Activated CD4-positive, alpha-beta T cell treated with anti-CD3 and anti-CD28 coated beads for 24 hours (primary cell): Measurements from ENCODE around the gene RERE.
"Not testable (repeated sequence)": the region's sequence is repeated elsewhere in the genome, so short reads cannot be mapped to it uniquely, and the experiment has no call there.

Source experiments
- DNase-seq, 2 donors: peaks; one replicate each; pipeline ENCODE4 v3.0.0-alpha.2; 2020; ENCODE audit warnings: low read depth in 2 of 2

The RERE gene

DNA sequence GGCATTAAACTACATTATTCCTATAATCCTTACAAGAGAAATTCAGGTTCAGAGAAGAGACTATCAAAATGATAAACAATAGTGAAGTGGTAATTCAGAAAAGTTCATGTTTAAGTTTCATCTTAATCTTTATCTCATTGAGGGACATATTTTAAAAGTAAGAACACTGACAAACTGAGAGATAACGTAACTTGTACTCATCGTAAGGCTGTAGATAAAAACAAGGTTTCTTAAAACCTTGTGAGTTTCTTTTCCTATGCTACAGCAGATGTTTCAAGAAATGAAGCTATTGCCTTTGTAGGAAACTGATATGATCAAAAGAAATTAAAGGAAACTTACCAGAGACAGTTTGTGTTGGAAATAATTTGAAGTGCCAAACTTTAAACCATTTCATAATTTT, 65.0 kb downstream of the RERE start:
- DNase-seq: no peak

DNA sequence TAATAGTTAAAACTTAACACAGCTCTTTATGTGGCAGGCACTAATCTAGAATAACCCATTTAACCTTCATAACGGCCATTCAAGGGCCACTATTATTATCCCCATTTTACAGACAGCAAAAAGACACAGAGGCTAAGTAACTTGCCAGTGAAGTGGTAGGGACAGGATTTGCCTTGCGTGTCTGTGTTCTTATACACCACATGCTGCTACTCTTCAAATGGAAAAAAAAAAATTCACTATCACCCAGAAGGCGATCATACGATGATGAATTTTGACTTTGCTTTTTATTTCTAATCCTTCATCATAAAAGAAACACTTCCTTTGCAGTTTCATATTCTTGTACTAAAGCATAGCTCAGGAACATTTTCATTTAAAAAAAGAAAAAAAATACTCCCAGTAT, 65.5 kb downstream of the RERE start:
- no peak for DNase-seq

DNA sequence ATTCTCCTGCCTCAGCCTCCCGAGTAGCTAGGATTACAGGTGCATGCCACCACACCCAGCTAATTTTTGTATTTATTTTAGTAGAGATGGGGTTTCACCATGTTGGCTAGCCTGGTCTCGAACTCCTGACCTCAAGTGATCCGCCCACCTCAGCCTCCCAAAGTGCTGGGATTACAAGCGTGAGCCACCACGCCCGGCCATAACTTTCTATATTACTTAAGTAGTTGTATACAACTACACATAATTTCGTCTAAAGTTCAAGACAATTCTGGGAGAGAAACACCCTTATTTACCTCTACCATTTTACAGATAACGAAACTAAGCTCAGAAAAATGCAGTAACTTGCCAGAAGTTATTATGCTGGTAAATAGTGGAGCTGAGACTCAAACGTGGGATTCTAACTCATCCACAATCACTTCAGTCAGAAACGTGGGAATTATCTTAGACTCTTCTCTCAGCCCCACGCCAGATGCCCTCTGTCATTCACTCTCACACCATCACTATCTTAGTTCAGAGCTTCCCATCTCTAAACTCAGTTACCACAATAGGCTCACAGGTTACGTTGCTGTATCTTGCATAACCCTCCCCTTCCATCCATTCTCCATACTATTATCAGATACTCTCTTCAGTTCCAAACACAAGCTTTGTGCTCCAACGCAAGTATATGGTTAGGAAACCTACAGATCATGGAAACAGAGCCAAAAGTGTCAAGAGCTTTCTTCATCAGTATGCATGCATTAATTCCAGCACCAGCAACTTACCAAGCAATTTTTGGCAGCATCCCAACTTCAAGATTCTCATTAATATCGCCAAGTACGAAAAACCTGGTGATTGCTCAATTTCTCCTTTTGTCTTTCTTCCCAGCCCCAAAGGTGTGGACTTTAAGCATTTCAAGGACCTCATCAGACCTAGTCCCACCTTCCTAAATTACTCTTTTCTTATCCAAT, 69.3 kb downstream of the RERE start:
- no peak for DNase-seq

DNA sequence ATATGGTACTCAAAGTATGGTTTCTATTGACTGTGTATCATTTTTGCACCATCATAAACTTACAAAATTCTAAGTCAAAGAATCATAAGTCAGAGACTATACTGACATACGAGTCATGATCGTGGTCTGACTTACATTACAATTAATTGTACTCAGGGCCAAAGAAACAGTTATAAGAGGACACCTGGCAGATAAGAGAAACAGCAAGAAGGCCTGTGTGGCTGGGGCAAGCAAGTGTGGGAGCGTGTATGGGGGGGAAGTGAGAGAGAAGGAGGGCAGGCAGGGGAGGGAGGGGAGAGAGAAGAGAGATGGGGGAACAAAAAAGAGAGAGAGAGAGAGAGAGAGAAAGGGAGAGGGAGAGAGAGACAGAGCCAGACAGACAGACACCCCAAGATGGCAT, 70.9 kb downstream of the RERE start:
- DNase-seq: no peak

DNA sequence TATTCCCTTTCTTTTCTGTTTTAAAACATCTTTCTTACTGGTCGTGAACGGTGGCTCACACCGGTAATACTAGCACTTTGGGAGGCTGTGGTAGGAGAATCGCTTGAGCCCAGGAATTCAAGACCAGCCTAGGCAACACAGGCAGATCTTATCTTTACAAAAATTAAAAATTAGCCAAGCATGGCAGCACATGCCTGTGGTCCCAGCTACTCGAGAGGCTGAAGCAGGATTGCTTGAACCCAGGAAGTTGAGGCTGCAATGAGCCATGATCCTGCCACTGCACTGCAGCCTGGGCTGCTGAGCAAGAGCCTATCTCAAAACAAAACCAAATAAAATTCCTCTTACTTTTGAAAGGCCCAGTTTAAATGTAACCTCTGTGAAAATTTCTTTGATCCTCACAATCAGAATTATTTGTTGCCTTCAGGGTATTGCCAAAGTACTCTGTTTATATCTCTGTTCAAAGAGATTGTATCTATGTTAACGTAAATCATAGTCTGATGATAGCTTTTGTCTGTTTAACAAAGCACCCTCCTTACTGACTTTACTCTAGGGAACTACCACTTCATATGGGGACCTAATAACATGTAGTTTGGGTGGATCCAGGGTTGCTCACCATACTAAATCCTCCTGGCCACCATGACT, 71.6 kb downstream of the RERE start:
- DNase-seq: no peak

DNA sequence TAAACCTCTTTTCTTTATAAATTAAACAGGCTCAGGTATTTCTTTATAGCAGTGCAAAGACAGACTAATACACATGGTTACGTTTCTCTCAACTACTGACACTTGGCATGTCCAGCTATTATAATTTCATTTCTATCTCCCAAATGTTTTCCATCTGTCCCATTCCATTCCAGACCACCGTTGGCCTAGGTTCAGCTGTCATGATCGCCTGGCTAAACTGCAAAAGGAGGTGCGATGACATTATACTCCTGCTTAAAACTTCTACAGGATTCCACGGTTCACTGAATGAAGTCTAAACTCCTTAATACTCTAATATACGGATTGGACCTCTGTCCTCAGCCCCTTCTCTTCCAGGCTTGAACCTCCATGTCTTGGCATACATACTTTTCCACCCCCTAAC, 72.1 kb downstream of the RERE start:
- no peak for DNase-seq

DNA sequence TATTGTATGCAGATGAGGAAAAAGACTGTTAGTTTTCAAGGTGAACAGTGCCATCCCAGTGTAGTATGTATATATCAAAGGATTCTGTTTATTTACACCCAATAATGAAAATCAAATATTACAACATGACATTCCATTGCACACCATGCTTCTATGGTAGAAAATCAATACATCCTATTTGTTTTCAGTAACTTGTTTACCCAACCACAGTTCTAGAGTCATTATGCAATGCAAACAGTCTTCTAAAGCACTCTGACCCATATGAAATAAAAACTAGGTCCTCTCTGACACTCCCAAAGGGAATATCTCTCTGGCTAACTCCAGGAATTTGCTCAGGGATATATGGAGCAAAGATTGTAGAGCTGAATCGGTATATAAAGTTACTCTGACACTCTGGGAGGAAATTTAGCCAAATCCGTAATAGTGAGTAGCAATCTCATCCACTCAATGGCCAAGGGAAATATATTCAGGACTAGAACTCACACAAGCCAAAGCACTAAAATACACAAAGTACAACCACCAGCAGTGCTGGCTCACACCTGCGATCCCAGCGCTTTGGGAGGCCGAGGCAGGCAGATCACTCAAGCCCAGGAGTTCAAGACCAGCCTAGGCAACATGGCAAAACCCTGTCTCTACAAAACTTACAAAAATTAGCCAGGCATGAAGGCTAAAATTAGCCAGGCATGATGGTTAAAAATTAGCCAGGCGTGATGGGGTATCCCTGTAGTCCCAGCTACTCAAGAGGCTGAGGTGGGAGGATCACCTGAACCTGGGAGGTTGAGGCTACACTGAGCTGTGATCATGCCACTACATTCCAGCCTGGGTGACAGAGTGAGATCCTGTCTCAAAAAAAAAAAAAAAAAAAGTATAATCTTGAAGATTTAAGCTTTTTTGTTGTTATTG, 75.2 kb downstream of the RERE start:
- DNase-seq: no peak

DNA sequence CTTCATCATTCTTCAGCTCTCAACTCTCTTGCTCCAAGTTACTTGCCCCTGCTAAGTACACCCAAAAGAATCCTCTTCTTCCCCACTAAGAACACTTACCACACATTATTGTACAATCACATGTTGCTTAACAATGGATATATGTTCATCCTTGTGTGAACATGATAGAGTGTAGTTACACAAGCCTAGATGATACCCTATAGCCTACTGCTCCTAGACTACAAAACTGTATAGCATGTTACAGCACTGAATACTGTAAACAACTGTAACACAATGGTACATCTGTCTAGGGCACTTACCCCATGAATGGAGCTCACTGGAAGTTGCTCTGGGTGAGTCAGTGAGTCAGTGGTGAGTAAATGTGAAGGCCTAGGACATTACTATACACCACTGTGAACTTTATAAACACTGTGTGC, 77.4 kb downstream of the RERE start:
- DNase-seq: no peak

DNA sequence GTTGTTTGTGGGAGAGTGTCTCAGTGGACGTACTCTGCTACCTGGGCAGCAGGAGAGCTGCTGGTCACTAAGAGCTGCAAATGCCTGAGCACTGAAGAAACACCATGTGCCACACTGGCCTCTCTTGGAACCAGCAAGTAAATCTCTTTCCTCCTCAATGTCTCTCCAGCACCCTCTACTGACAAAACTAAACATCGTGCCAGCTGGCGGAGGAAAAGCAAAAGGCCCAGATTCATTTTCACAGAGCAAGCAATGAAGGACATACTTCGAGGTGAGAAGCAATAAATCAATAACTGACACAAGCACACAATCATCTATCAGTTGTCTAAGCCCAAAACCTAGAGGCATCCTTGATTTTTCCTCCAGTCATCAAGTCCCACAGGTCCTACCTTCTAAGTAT, 78.1 kb downstream of the RERE start:
- no peak for DNase-seq

DNA sequence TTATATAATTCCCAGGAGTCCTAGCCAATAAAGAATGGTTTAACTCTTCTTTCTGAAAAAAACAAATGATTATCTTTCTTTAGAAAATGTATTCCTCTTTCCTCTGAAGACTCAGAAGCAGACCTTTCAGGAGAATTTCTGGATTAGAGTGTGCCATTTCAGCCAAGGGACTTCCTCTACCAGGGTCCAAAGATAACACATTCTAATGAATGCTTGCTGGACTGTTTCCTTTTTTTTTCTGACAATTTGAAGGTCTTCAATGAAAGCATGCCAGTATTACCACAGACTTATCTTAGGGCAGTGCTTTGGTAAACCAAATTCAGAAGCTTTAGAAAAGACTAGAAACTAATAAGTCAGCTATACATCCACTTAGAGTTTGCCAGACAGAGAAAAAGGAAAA, 80.5 kb downstream of the RERE start:
- DNase-seq: no peak

DNA sequence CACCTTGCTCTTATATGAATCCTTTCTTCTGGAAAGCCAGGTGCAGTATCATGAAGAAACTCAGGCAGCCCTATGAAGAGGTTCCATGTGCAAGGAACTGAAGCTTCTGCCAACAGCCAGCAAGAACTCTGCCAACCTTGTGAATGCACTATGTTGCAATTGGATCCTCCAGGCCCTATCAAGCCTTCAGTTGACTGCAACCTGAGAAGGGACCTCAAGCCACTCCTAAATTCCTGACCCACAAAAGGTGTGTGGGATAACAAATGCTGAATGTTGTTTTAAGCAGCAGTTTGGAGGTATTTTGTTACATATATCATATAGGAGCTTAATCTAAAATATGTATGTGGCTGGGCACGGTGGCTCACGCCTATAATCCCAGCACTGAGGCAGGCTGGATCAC, 84.0 kb downstream of the RERE start:
- DNase-seq: no peak

DNA sequence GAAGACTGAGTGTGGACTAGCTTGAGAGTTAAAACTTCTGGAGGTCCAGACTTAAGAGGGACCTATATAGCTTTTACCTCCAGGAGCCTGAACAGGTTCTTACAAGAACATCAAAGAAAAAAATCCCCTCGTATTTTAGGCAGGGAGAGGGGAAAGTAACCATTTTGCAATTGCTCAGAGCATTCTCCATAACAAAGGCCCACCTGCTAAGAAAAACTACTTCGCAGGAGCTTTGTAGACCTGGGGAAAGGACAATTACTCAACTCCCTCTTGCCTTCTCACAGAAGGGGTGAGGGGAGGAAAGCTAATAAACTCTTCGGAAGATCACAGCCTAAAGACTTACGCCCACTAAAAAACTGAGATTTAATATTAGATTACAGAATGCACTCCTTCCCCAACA, 86.3 kb downstream of the RERE start:
- DNase-seq: no peak

DNA sequence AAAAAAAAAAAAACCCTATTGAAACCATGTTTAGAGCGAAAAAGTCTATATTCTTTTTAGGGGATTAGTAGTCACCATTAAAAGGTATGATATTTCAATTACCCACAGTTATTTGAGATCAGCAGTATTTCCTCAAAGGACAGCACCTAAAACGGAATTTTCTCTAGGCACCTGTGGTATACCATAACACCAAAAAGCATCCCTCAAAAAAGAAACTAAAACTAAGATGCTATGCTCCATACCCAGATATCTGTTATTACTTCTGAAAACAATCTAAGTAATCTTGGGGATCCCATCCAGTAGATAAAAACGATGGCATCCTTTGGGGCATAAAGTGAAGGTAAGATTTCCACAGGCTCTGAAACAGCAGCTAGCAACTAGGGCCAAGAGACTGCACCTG, 89.0 kb downstream of the RERE start:
- DNase-seq: no peak

DNA sequence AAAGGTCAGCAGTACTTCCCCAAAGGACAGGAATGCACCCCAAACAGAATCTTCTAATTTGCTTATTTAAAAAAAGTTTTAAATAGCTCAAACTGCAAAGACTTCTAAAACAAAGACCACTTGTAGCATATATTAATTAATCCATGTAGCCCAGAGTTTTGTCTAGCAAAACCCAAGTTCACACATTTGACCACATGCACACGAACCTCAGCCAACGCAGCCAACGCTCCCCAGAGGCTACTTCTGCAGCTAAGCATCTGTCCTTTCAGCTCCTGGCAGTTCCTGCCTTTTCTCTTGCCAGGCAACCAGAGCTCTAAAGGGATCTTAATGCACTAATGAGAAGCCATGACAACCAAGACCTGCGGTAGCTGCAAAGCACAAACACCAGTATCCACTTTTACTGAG, 89.6 kb downstream of the RERE start:
- DNase-seq: no peak

DNA sequence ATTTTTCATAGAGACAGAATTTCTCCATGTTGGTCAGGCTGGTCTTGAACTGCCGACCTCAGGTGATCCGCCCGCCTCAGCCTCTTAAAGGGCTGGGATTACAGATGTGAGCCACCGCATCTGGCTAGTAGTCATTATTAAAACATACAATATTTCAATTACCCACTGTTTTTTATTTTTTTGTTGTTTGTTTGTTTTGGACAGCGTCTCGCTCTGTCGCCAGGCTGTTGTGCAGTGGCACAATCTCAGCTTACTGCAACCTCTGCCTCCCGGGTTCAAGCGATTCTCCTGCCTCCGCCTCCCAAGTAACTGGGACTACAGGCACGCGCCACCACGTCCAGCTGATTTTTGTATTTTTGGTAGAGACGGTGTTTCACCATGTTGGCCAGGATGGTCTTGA, 90.1 kb downstream of the RERE start:
- DNase-seq: not testable (repeated sequence)

DNA sequence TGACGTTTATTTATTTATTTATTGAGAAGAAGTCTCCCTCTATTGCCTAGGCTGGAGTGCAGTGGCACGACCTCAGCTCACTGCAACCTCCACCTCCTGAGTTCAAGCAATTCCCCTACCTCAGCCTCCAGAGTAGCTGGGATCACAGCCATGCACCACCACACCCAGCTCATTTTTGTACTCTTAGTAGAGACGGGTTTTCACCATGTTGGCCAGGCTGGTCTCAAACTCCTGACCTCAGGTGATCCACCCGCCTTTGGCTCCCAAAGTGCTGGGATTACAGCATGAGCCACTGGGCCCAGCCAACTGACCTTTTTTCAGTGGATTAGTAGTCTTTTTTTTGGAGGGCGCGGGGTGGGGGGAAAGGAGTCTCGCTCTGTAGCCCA, 90.6 kb downstream of the RERE start:
- DNase-seq: not testable (repeated sequence)

DNA sequence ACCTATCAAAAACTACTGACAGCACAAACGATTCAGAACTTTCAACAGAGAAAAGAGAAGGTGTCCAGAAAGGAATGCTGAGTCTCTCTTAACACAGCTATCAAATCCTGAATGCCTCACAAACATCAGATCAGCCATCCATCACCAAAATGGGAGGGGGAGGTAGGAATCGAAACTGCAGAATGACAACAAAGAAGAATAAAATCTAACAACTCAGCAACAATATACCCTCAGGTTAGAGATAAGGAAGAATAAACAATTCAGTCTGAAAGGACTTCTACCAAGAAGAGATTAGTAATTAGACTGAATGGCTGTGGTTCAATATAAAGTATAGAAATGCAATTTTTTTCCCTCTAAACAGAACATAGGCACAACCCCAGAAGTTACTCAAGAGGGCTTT, 94.4 kb downstream of the RERE start:
- DNase-seq: no peak

DNA sequence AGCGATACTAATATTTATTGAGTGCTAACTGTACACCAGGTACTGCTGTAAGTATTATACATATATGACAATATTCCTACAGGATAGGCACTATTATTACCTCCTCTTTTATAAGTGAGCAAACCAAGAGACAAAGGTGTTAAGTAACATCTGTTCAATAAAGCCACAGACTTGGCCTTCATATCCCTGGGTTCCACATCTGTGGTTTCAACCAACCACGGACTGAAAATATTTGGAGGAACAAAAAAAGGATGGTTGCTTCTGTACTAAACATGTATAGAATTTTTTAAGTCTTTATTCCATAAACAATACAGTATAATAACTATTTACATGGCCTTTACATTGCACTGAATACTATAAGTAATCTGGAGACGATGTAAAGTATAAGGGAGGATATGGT, 95.1 kb downstream of the RERE start:
- DNase-seq: no peak

DNA sequence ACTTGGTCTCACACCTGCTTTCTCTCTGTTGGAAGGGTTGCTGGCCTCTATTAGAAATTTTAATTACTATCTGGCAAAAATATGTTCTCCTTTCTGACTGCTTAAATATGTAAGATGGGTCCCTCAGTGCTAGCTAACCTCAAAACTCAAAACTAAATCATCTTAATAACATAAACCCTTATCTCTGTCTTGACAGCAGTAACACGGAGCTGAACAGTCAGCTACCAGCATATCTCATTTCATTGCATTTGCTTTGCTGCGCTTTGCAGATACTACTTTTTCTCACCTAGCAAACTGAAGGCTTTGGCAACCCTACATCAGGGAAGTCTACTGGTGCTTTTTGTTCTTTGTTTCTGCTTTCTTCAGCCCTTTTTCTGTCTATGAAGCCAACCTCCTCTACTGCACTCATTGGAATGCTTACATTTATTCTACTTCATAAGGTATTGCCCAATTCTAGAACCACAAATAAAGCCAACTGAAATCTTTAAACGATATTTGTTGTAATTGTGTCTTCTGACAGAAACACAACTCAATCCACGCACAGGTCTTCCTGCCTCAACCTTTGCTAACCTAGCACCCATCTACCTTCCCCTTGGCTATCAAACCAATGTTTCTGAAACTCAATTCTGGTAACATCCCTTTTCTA, 95.6 kb downstream of the RERE start:
- no peak for DNase-seq

DNA sequence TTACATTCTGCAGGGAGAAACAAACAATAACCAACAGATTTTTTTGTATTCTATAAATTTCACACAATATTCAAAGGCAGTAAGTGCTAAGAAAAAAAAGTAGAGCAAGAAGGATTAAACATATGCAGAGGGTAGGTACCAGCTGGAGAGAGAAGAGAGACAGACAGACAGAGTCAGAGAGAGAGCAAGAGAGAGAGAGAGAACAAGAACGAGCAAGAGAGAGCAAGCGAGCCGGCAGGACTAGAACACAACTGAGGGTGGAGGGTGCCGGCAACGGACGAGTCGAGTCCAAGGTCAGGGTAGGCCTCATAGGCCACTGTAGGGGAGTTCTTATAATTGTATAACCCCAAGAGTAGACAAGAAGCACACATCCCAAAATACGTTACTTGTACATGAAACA, 97.1 kb downstream of the RERE start:
- no peak for DNase-seq

DNA sequence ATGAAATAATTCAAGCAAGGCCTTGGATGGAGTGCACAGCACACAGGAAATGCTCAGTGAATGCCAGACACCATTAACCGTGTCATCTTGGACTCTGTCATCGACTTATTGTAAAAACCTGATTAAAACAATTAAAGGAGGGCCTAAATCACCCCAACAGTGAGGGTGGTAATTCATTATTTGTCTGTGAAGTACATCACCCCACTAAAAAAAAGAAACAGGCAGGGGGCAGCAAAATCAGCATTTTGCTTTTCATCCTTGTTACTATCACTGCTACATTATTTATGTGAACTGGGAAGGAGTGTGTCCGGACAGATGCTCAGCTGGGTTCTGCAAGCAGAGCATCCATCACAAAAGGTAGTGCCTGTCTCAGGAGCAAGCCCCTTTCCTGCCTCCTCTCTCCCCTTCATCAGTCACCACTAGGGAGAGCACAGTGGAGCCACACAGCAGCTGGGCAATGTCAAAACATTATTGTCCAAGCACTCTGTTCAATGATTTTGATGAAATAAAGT, 98.5 kb downstream of the RERE start:
- no peak for DNase-seq

DNA sequence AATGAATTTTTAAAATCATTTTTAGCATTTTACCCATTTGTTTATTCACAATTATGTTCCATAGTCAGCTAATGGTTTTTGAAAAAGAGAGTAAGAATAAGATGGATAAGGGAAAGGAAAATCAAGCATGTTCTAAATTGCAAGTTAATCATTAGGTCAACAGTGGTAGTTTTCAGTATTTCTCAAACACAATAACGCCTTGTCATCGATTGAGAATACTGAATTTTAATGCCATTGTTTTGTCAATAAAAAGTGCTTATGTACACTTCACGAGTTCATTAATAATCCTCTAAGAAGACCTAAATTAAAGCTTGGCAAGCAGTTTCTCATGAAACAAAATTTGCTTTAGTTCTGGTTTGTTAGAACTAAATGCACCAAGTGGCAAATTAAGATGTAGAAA, 100.3 kb downstream of the RERE start:
- no peak for DNase-seq
